Activated T-cell treated with anti-CD3 and anti-CD28 coated beads for 4 hours (primary cell): ENCODE data around the gene NMNAT2.

ENCODE experiments used
- DNase-seq: peaks from one replicate; pipeline ENCODE4 v3.0.0-alpha.2; 2020

The NMNAT2 gene

DNA sequence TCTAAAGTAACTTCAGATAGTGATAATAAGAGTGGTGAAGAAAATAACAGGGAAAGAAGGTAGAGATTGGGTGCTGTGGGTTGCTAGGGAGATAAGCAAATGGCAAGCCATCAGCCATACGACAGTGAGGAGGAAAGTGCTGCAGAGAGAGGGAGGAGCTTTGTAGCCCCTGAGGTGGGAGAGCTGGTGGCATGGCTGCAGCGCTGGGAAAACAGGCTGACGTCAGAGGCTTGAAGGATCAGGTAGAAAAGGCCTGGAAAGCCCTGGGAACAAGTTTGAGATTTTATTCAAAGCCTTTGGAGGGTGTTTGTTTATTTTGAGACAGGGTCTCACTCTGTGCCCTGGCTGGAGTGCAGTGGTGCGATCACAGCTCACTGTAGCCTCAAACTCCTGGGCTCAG lies 109.5 kb downstream of the NMNAT2 start:
- no peak for DNase-seq

- no peak for DNase-seq
Observed at GRCh38 chr1:183306317-183307042, 111.7 kb downstream of the NMNAT2 start.

- no peak for DNase-seq
Observed at GRCh38 chr1:183304440-183305107, 113.6 kb downstream of the NMNAT2 start.

DNA sequence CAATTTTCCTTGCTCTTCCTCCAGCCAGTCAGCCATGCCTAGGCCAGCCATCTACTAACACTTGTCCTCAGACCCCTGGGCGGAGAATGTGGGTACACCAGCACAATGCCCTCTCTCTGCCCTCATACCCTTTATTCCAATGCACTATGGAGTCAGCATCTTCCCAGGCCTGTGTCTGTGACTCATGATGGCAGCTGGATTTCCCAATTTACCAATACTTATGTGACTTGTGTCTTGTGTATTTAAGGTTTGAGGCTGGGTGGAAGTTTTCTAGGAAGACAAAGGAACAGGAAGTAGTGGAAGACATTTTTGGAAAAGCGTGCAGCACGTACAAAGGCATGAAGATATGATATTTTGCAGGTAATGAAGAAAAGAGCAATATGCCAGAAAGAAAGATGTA lies 114.3 kb downstream of the NMNAT2 start:
- no peak for DNase-seq

GRCh38 chr1:183303323-183303645 lies 114.9 kb downstream of the NMNAT2 start:
- DNase-seq, result no peak

GRCh38 chr1:183302452-183303322 lies 115.5 kb downstream of the NMNAT2 start:
- no peak for DNase-seq

GRCh38 chr1:183301239-183301638 lies 116.9 kb downstream of the NMNAT2 start:
- DNase-seq, result no peak

GRCh38 chr1:183300828-183301227 lies 117.4 kb downstream of the NMNAT2 start:
- no peak for DNase-seq

GRCh38 chr1:183300395-183300794 lies 117.8 kb downstream of the NMNAT2 start:
- no peak for DNase-seq

DNA sequence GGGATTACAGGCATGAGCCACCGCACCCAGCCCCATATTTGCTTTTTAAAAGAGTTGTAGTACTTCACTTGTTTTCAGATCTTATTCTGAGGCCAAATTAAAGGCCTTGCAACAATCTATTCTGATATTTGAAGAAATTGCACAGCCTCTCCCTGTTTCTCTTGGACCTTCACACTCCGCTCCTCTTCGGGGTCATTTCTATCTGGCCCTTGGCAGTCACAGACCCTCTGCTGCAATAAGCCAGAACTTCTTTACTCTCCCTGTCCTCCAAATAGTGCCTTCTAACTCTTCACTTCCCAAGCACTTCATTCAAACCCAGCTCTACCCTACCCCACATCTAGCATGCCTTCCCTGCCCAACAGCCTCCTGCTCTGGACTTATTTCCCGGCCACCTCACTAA lies 121.4 kb downstream of the NMNAT2 start:
- DNase-seq, result no peak

GRCh38 chr1:183295521-183295920 lies 122.7 kb downstream of the NMNAT2 start:
- DNase-seq, result no peak

DNA sequence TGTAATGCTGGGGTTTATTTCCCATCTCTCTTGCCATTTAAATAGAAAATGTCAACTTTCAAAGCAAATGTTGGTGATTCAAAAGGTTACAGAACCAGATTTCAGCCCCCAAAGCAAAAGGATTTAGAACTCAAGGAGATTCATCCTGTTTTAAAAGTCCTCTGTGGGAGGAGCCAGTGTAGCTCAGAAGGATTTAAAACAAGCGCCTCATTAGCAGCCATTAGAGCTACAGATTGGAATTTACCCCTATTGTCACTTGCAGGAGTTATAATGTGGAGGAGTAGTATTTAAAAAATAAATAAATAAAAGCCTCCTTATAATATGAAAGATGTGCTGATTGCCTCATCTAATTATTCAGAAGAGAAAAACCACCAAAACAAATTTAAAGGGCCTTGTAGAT lies 124.3 kb downstream of the NMNAT2 start:
- no peak for DNase-seq

- no peak for DNase-seq
Observed at GRCh38 chr1:183293241-183293640, 124.9 kb downstream of the NMNAT2 start.

- DNase-seq, result no peak
Observed at GRCh38 chr1:183291802-183292514, 126.2 kb downstream of the NMNAT2 start.

GRCh38 chr1:183291216-183291762 lies 126.9 kb downstream of the NMNAT2 start:
- DNase-seq, result no peak

DNA sequence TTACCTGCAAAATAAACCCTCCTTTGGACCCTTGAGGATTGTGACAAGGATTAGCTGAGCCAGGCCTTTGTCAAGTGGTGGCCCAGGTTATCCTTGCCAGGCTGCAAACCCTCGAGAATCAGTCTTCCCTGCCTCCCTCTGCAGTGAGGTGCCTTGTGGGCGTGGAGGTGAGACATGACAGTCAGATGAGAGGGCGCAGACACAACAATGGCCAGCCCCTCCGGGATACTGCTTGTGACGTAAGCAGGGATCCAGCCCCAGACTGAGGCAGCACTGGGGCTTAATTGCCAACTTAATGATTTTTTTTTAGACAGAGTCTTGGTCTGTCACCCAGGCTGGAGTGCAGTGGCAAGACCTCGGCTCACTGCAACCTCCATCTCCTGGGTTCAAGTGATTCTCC lies 127.6 kb downstream of the NMNAT2 start:
- no peak for DNase-seq

DNA sequence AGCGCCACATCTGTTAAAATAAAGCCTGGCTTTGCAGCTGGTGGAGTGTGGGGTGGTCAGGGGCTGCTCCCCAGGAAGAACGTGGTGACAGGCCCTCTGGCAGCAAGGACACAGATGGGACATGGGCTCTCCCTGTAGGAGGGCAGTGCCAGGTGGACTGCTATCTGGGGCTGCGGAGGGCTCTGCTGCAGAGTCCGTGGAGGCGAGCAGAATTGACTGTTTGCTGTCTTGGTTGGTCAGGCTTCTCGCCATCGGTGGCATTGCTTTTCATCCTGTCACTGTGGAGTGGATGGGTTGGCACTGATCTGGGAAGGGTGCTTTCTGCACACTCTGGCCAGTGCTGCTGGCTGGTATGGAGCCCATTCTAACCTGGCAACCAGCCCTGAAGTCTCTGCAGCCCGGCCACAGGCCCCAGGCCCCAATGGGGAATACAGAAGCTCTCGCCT lies 129.1 kb downstream of the NMNAT2 start:
- DNase-seq, result no peak

DNA sequence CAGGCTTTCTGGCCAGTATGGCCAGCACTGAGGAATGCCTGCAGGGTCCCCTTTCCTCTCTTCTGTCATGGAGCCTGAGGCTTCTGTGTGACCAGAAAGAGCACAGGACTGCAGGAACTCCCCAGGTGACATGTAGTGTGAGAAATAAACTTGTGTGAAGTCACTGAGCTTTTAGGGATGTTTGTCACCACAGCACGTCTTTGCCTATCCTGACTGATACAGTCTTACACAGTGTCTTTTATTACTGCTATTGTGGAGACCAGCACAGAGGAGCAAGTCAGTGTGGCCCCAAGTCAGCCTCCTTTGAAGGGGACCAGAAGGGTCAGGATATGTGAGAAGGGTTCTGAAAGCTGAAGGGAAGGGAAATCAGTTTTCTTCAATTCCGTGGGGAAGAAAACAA lies 129.6 kb downstream of the NMNAT2 start:
- DNase-seq, result no peak

DNA sequence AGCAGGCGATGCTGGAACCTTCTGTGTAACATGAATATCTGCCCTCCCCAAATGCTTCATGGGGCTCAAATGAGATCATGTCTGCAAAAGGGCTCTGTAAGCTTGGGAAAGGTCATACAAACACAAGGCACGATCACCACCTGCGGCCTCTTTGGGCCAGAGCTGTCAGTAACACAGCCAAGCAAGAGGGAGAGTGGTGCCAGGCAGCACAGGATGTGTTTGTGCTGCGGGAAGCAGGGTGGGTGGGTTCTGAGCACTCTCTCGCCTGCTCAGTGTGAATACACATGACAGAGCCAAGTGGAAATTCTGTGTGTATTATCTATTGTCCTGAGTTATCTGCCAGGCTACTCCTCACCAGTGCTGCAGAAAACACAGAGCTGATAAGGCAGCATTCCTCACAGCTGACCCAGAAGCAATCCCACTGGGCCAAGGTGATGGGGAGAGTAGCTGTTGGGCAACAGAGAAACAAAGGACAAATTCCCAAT lies 130.9 kb downstream of the NMNAT2 start:
- DNase-seq, result no peak

- no peak for DNase-seq
Observed at GRCh38 chr1:183285746-183286145, 132.4 kb downstream of the NMNAT2 start.

DNA sequence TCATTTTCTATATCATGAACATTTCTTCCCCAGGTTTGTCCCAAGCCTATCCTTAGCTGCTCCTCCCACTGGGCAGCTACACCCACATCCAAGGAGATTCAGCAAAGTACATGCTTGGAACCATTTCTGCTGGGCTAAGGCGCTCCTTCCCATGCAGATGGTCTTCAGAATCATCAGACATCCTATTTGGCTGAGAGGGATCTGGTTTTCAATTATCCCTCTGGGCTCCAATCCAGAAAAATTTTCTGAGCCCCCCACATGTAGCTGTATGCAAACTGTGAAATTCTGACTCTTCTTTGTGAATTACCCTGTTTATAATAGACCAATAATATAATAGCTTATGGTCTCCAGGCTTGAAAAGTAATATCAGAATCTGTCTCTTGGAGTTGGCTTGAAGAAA lies 132.9 kb downstream of the NMNAT2 start:
- DNase-seq, result no peak

DNA sequence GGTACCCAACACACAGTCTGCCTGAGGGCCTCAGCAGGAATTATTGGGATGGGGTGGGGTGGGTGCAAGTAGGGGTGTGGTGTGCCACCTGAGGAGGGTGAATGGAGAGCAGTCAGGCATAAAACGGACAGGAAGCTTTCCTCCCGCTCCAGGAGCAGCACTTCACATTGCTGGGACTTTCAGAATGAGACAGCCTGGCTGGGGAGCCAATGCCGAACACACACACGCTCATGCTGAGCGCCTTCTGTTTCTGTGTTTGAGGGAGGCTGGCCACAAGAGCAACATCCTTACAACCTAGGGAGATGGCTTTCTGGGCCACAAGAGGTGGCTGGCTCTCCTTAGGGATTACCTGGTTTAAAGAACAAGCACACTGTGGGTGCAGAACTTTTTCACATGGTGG lies 134.1 kb downstream of the NMNAT2 start:
- no peak for DNase-seq

- DNase-seq, result no peak
Observed at GRCh38 chr1:183283286-183283685, 134.9 kb downstream of the NMNAT2 start.
